AG09319 (cell line): ENCODE results near the gene MAP7D3.

Experiments used
- DNase-seq: peaks from one replicate; pipeline ENCODE4 v3.0.0-alpha.2; 2010; ENCODE audit warnings: low read depth; ENCODE audit errors: extremely low read depth
- CTCF ChIP-seq: IDR thresholded peaks from 2 replicates; pipeline ENCODE4 v1.5.1; 2011; ENCODE audit warnings: low read depth, mild to moderate bottlenecking, inconsistent platforms, low read length, moderate library complexity

Gene MAP7D3

GRCh38 chrX:136192839-136193414 is 58.3 kb downstream of the MAP7D3 start:
- TF ChIP-seq CTCF = no peak
- no peak for DNase-seq

- no peak for TF ChIP-seq CTCF
- no peak for DNase-seq
Measured at GRCh38 chrX:136192135-136192534, 59.1 kb downstream of the MAP7D3 start.

- TF ChIP-seq CTCF = no peak
- DNase-seq = no peak
Measured at GRCh38 chrX:136191171-136191570, 60.0 kb downstream of the MAP7D3 start.

GRCh38 chrX:136190038-136190713 is 61.0 kb downstream of the MAP7D3 start:
- TF ChIP-seq CTCF = no peak
- DNase-seq = no peak

GRCh38 chrX:136189222-136189621 is 62.0 kb downstream of the MAP7D3 start:
- no peak for TF ChIP-seq CTCF
- DNase-seq = no peak

- no peak for TF ChIP-seq CTCF
- no peak for DNase-seq
Measured at GRCh38 chrX:136186023-136186413, 65.2 kb downstream of the MAP7D3 start.

- TF ChIP-seq CTCF = no peak
- DNase-seq = no peak
Measured at GRCh38 chrX:136185401-136186022, 65.7 kb downstream of the MAP7D3 start.
